ENCODE results near the gene CRTC1.

The CRTC1 gene

DNA sequence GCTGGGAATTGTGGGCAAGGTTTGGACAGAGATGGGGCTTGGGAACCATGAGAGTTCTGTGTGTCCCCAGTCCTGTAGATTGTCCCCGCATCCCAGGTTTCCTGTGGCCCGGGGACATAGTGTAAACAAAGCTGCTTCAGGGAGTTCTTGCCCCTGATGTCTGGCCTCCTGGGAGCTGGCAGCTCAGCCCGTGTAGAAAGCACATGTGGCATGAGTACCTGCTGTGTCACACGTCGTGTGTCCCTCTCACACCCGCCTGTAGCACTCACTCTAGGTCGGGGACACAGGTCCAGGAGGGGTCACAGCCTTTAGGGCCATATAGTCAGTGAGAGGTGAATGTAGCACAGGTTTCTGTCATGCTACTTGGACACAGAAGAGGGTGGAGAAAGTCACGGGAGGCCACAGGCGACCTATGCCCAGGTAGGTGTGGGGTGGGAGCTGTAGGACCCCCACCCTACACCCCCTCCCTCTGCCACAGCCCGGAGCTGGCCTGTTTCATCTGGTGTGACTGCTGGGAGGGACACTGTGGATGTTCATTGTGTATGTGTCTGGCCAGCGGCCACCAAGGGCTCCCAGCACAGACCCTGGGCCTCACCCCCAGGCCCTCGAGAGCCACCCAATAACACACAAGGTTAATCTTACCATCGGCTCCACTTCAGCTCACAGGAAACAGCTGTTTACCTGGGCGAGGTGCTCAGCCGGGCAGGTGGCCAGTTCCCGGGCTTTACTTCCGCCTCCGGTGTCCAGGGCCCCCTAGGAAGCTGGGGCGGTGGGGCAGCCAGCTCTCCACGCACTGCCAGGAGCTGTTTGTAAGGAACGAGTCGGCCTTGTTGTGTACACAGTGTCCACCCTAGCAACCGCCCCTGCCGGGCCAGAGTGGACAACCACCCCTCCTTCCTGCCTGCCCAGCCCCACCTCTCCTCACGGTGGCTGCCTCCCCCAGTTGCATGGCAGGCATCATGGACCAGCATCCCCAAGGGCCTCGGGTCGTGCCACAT lies 57.9 kb downstream of the CRTC1 start:
- DNase-seq (ENCODE audit: low spot score): no peak
- TF ChIP-seq CTCF (IDR thresholded peaks at IDR 0.05; ENCODE audit: extremely low read depth, missing control alignments): no peak

GRCh38 chr19:18742324-18742723 lies 58.8 kb downstream of the CRTC1 start:
- DNase-seq (ENCODE audit: low spot score): no peak
- no peak for TF ChIP-seq CTCF (IDR thresholded peaks at IDR 0.05; ENCODE audit: extremely low read depth, missing control alignments)

DNA sequence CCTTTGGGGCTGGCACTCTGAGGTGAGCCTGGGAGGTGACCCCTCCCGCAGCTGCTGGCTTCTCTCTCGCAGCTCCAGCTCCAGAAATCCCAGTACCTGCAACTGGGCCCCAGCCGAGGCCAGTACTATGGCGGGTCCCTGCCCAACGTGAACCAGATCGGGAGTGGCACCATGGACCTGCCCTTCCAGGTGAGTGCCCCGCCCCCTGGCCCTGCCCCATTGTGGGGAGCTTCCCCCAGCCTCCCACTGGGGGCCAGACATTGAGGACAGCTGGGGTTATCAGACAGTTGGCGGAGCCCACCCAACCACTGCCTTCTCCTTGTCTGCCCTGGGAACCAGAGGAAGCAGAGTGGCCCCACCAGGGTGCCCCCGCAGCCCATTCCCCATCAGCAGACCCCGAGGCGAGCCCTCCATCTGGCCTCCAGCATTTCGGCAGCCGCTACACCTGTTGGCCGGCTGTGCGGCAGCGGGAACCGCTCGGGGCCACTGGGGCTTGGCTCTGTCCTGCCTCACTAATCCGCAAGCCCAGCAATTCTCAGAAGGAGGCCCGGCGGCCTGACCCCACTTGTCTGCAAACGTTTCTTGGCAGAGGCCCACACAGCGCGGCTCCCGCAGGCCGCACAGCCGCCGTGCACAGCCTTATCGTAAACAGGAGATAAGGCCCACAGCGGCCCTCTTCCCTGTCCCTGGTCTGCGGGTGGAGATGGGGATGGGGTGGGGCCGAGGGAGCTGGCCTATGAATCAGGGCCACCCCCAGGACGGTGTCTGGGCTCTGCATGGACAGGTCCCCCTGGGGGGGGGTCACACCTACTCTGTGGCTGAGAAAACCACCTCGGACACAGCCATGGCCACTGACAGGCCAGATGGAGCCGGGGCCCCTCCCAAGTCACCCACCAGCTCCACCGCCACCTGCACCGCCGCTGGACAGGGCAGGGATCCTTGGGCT lies 59.6 kb downstream of the CRTC1 start:
- no peak for TF ChIP-seq CTCF (IDR thresholded peaks at IDR 0.05; ENCODE audit: extremely low read depth, missing control alignments)
- no peak for DNase-seq (ENCODE audit: low spot score)

DNA sequence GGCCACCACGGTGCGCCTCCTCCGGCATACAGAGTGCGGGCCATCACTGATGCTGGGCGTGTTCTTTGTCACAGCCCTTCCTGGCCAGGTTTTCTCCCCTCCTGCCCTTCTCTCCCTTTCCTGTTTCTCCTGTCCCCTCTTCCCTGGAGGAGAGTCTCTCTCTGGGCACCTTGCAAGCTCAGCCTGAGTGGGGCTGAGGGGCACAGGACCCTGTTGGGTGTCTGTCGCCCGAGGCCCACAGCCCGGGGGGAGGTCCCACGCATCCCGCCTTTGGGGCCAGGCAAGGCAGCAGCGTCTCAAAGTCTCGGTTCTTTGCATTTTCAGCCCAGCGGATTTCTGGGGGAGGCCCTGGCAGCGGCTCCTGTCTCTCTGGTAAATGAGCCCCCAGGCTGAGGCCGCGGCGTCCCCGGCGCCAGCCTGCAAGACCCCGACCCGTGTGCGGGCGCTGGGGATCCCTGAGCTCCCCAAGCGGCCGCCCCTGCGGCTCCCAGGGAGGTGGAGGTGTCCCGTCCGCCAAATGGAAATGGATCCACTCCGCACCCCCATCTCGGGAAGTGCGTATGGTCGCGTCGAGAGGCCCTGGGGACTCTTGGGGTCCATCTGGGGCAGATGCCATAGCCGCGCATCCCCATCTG lies 60.4 kb downstream of the CRTC1 start:
- DNase-seq (ENCODE audit: low spot score): no peak

GRCh38 chr19:18745012-18745735 lies 61.7 kb downstream of the CRTC1 start:
- no peak for DNase-seq (ENCODE audit: low spot score)
- TF ChIP-seq CTCF (IDR thresholded peaks at IDR 0.05; ENCODE audit: extremely low read depth, missing control alignments): no peak

More for the DNA sequence above, 60.4 kb downstream of the CRTC1 start:
- no peak for TF ChIP-seq CTCF (IDR thresholded peaks at IDR 0.05; ENCODE audit: extremely low read depth, missing control alignments)

- no peak for TF ChIP-seq CTCF (IDR thresholded peaks at IDR 0.05; ENCODE audit: extremely low read depth, missing control alignments)
- no peak for DNase-seq (ENCODE audit: low spot score)
Measured at GRCh38 chr19:18745931-18746330, 62.5 kb downstream of the CRTC1 start.

Data from GM20000 (cell line).